Mammary epithelial cell (primary cell): ENCODE results near the gene S1PR4.

ENCODE experiments used
- EZH2 ChIP-seq: IDR thresholded peaks from 2 replicates; pipeline ENCODE4 v1.6.1; 2012; ENCODE audit warnings: low read length, inconsistent platforms, borderline replicate concordance
- TF ChIP-seq, protein P1 (sequence below), 2 donors: IDR thresholded peaks in 1 of 2; conservative IDR thresholded peaks in 1 of 2; 2 replicates each; pipeline ENCODE4 v1.5.1; 2011 to 2012; ENCODE audit warnings: inconsistent platforms in 2 of 2, low read length in 2 of 2, mild to moderate bottlenecking in 2 of 2, control low read depth in 1 of 2, low read depth in 1 of 2; ENCODE audit not compliant: insufficient read depth in 1 of 2; ENCODE audit errors: extremely low read depth in 1 of 2

GRCh38 chr19:3167533-3168272 is 10.9 kb upstream of the S1PR4 start:
- TF ChIP-seq, protein P1, sequence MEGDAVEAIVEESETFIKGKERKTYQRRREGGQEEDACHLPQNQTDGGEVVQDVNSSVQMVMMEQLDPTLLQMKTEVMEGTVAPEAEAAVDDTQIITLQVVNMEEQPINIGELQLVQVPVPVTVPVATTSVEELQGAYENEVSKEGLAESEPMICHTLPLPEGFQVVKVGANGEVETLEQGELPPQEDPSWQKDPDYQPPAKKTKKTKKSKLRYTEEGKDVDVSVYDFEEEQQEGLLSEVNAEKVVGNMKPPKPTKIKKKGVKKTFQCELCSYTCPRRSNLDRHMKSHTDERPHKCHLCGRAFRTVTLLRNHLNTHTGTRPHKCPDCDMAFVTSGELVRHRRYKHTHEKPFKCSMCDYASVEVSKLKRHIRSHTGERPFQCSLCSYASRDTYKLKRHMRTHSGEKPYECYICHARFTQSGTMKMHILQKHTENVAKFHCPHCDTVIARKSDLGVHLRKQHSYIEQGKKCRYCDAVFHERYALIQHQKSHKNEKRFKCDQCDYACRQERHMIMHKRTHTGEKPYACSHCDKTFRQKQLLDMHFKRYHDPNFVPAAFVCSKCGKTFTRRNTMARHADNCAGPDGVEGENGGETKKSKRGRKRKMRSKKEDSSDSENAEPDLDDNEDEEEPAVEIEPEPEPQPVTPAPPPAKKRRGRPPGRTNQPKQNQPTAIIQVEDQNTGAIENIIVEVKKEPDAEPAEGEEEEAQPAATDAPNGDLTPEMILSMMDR (conservative IDR thresholded peaks at IDR 0.05 in 1 of 2, IDR thresholded peaks at IDR 0.05 in 1 of 2; ENCODE audit: extremely low read depth in 1 of 2, insufficient read depth in 1 of 2, low read depth in 1 of 2, low read length in 2 of 2), result no peak
- TF ChIP-seq EZH2, result no peak
